CD14-positive monocyte (primary cell): ENCODE measurements around the gene NKX3-2. TPM values are rescaled to one million over a fixed set of nuclear protein-coding genes. Genes with fewer than 3 reads are reported as not detected.

Experiments used
- DNase-seq, 3 donors: peaks; one replicate each; pipeline ENCODE4 v3.0.0-alpha.2; 2011 to 2022
- H2AFZ ChIP-seq: 2 replicates; pipeline ENCODE4 v1.6.0; 2012; ENCODE audit warnings: mild to moderate bottlenecking, low read depth, low read length, inconsistent platforms; ENCODE audit not compliant: insufficient read depth, poor library complexity, severe bottlenecking
- H3K27ac ChIP-seq, 2 donors: 1 replicate in 1 of 2; 2 replicates in 1 of 2; pipeline ENCODE4 v1.5.1; 2012 to 2013; ENCODE audit warnings: low read length in 2 of 2, control low read depth in 1 of 2, inconsistent platforms in 1 of 2, low read depth in 1 of 2, mild to moderate bottlenecking in 1 of 2
- H3K27me3 ChIP-seq, 2 donors: one replicate each; pipeline versions ENCODE4 v1.6.0 to v1.6.1; 2011 to 2013; ENCODE audit warnings: low read length in 2 of 2; ENCODE audit not compliant: control insufficient read depth in 2 of 2, insufficient read depth in 2 of 2
- H3K36me3 ChIP-seq, 2 donors: replicated peaks in 1 of 2; 1 replicate in 1 of 2; 2 replicates in 1 of 2; pipeline versions ENCODE4 v1.5.1 to v1.6.1; 2012 to 2013; ENCODE audit warnings: low read length in 2 of 2, control low read depth in 1 of 2, inconsistent platforms in 1 of 2, mild to moderate bottlenecking in 1 of 2; ENCODE audit not compliant: insufficient read depth in 2 of 2, control insufficient read depth in 1 of 2
- H3K4me1 ChIP-seq, 2 donors: 1 replicate in 1 of 2; 2 replicates in 1 of 2; pipeline versions ENCODE4 v1.5.1 to v1.6.1; 2012 to 2013; ENCODE audit warnings: low read length in 2 of 2, control low read depth in 1 of 2, inconsistent platforms in 1 of 2, mild to moderate bottlenecking in 1 of 2, moderate library complexity in 1 of 2; ENCODE audit not compliant: insufficient read depth in 2 of 2, control insufficient read depth in 1 of 2
- H3K4me2 ChIP-seq: replicated peaks from 2 replicates; pipeline ENCODE3; 2012; ENCODE audit warnings: low read length, moderate library complexity, mild to moderate bottlenecking; ENCODE audit not compliant: poor library complexity, severe bottlenecking; ENCODE audit errors: extremely low read depth
- H3K4me3 ChIP-seq, 3 experiments: fragments of 200-600 bp in 1 of 3; sonication (generic) in 1 of 3; replicated peaks in 1 of 3; 1 replicate in 2 of 3; 2 replicates in 1 of 3; pipeline ENCODE4 v1.5.1; 2011 to 2013; ENCODE audit warnings: low read length in 3 of 3, mild to moderate bottlenecking in 3 of 3, control low read depth in 2 of 3, low read depth in 2 of 3, inconsistent platforms in 1 of 3, moderate library complexity in 1 of 3
- H3K79me2 ChIP-seq: 2 replicates; pipeline ENCODE4 v1.6.0; 2012; ENCODE audit warnings: mild to moderate bottlenecking, control low read depth, inconsistent platforms, low read length, moderate library complexity; ENCODE audit not compliant: insufficient read depth
- H3K9ac ChIP-seq: 2 replicates; pipeline ENCODE4 v1.6.0; 2017; ENCODE audit warnings: low read length, mild to moderate bottlenecking; ENCODE audit not compliant: insufficient read depth, poor library complexity, severe bottlenecking
- H3K9me3 ChIP-seq, 2 donors: replicated peaks in 1 of 2; 1 replicate in 1 of 2; 2 replicates in 1 of 2; pipeline versions ENCODE4 v1.5.1 to v1.6.1; 2012 to 2013; ENCODE audit warnings: low read length in 2 of 2, control low read depth in 1 of 2; ENCODE audit not compliant: control insufficient read depth in 1 of 2, insufficient read depth in 1 of 2
- H4K20me1 ChIP-seq: 2 replicates; pipeline ENCODE4 v1.6.0; 2012; ENCODE audit warnings: mild to moderate bottlenecking, low read length, control low read depth, moderate library complexity; ENCODE audit not compliant: insufficient read depth
- H3K27ac Mint-ChIP-seq, 7 donors: one replicate each; pipeline ENCODE4 v1.8.0; 2020; ENCODE audit warnings: mild to moderate bottlenecking in 7 of 7, mixed read lengths in 7 of 7, moderate library complexity in 6 of 7, inconsistent platforms in 2 of 7
- H3K27me3 Mint-ChIP-seq, 3 donors: one replicate each; pipeline ENCODE4 v1.8.0; 2021 to 2022; ENCODE audit warnings: low read depth in 3 of 3, mild to moderate bottlenecking in 3 of 3, mixed read lengths in 3 of 3, moderate library complexity in 3 of 3, inconsistent platforms in 1 of 3
- H3K36me3 Mint-ChIP-seq, 2 donors: one replicate each; pipeline ENCODE4 v1.8.0; 2020; ENCODE audit warnings: mixed read lengths in 2 of 2, inconsistent platforms in 1 of 2, mild to moderate bottlenecking in 1 of 2
- H3K4me1 Mint-ChIP-seq: one replicate; pipeline ENCODE4 v1.8.0; 2020; ENCODE audit warnings: mild to moderate bottlenecking, mixed read lengths
- H3K4me3 Mint-ChIP-seq, 2 donors: one replicate each; pipeline ENCODE4 v1.8.0; 2020; ENCODE audit warnings: mild to moderate bottlenecking in 2 of 2, mixed read lengths in 2 of 2, moderate library complexity in 1 of 2
- H3K9me3 Mint-ChIP-seq, 7 donors: one replicate each; pipeline ENCODE4 v1.8.0; 2020 to 2022; ENCODE audit warnings: mixed read lengths in 7 of 7, mild to moderate bottlenecking in 6 of 7, moderate library complexity in 6 of 7, inconsistent platforms in 2 of 7
- CTCF ChIP-seq: fragments of 200-600 bp; IDR thresholded peaks from one replicate; pipeline ENCODE4 v1.8.0; 2022; ENCODE audit warnings: antibody characterized with exemption, mild to moderate bottlenecking
- WGBS: methylation state at CpG from one replicate; pipeline ENCODE4 v1.1.5; 2013; ENCODE audit warnings: missing lambda C conversion rate; ENCODE audit not compliant: insufficient coverage; 5-methylcytosine and 5-hydroxymethylcytosine counted together
- intact Hi-C, 2 donors: fragments of 100-400 bp; cut with micrococcal nuclease; formaldehyde crosslinking; loops; one replicate each; pipeline versions ENCODE4 v1.15.0 to v1.15.1; 2023
- polyA plus RNA-seq, 3 donors: library from polyadenylated mRNA; depleted of rRNA in 1 of 3; unstranded in 2 of 3; stranded (reverse) in 1 of 3; fragments of 300-500 nt in 2 of 3; fragments of >200 nt in 1 of 3; fragmentation: Illumina TruSeq in 2 of 3; gene quantifications; 1 replicate in 2 of 3; 2 replicates in 1 of 3; pipeline ENCODE4 v1.2.3, GENCODE V29; 2012 to 2021

Gene NKX3-2
- polyA plus RNA-seq, 3 donors, result not detected

- intact Hi-C loops, result no loop called here
- H3K4me3 Mint-ChIP-seq, result peak overlapping the region in 1 of 2 donors; percentile 83
- no peak overlapping the region for H3K4me2 ChIP-seq
- peaks cover 32 to 34% of the 10 kb centered on the region in 2 donors for H3K4me1 ChIP-seq
- peaks cover 94 to 96% (median 95%) of the 10 kb centered on the region in 3 donors for H3K27me3 Mint-ChIP-seq
- peaks cover 84 to 100% of the 10 kb centered on the region in 2 donors for H3K27me3 ChIP-seq
- peaks cover 10 to 49% (median 38%) of the 10 kb centered on the region in 7 donors for H3K9me3 Mint-ChIP-seq
- no peak overlapping the region for H3K27ac ChIP-seq
- no peak overlapping the region for H3K9ac ChIP-seq
- no peaks in the 10 kb centered on the region for H3K36me3 ChIP-seq
- no peak for TF ChIP-seq CTCF
- no peak overlapping the region for H2AFZ ChIP-seq
- H3K36me3 Mint-ChIP-seq, result peaks cover 14 to 23% of the 10 kb centered on the region in 2 donors
- WGBS, result 10% methylated on average over 32 of the region's 36 CpGs
- H3K79me2 ChIP-seq, result no peaks in the 10 kb centered on the region
- H3K4me1 Mint-ChIP-seq, result peaks cover 33% of the 10 kb centered on the region
- H3K9me3 ChIP-seq, result peaks cover 30 to 65% of the 10 kb centered on the region in 2 donors
- no peak overlapping the region for H3K4me3 ChIP-seq
- no peak overlapping the region for H3K27ac Mint-ChIP-seq
- DNase-seq, result no peak
- no peaks in the 10 kb centered on the region for H4K20me1 ChIP-seq
Observed at GRCh38 chr4:13524504-13525243, 19.6 kb downstream of the NKX3-2 start.

- H3K27ac Mint-ChIP-seq, result no peak overlapping the region
- H3K9me3 Mint-ChIP-seq, result peaks cover 10 to 42% (median 33%) of the 10 kb centered on the region in 7 donors
- 17% methylated on average over 42 of the region's 59 CpGs for WGBS
- peaks cover 25% of the 10 kb centered on the region for H3K4me1 Mint-ChIP-seq
- DNase-seq, result no peak
- Histone ChIP-seq H3K36me3 (no peaks in the 10 kb centered on the region), H4K20me1 (no peaks in the 10 kb centered on the region), H3K27me3 (peaks cover 85 to 100% of the 10 kb centered on the region in 2 donors), H3K4me2 (no peak overlapping the region), H3K4me1 (peaks cover 24 to 25% of the 10 kb centered on the region in 2 donors), H2AFZ (no peak overlapping the region), H3K4me3 (no peak overlapping the region), H3K27ac (no peak overlapping the region), H3K79me2 (no peaks in the 10 kb centered on the region), H3K9me3 (peaks cover 24 to 57% of the 10 kb centered on the region in 2 donors), H3K9ac (no peak overlapping the region)
- peaks cover 93 to 95% (median 93%) of the 10 kb centered on the region in 3 donors for H3K27me3 Mint-ChIP-seq
- TF ChIP-seq CTCF, result no peak
- peaks cover 13 to 16% of the 10 kb centered on the region in 2 donors for H3K36me3 Mint-ChIP-seq
- intact Hi-C loops, result no loop called here
- peak overlapping the region in 1 of 2 donors; percentile 83 for H3K4me3 Mint-ChIP-seq
Observed at GRCh38 chr4:13523591-13524503, 20.5 kb downstream of the NKX3-2 start.
